ENCODE measurements around the gene SMARCB1. TPM values are rescaled to one million over a fixed set of nuclear protein-coding genes. Genes with fewer than 3 reads are reported as not detected.

The SMARCB1 gene
- polyA plus RNA-seq, 1 of the 3 experiments (the other 2 are of a cell fraction) = 215 TPM

DNA sequence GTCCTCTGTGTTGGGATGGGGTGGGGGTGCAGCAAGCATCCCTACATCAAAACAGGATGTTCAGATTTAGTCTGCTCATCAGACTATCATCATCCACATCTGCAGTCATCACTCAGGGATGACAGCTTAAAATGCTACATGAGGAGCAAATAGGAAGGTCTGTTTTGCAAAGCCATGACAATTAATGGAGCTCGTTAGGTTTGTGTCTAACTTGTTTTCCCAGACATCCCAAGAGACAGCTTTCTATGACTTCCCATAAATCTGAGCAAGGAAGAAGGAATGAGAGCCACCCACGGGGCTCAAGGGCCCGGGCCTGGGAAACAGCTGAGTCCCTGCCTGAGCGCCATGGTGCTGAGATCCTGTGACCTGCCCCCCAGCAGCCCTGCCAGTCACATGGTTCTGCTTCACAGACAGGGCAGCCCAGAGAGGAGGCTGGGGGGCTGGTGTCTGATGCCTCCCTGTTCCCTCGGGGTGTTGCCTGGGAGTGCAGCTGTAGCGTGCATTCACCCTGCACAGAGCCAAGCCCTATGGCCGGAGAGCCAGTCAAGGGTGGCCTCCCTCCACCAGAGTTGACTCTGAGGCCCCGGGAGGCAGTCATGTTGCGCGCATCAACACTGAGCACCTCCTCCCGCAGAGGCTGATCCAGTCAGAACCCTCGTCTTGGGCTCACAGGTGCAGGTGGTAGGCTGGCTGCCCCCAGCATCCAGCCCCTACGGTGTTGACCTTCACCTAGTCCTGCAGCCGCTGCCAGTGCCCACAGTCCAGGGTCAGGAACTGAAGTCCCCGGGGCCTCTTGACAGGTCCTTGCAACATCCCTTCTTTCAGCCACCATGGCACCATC lies 40.0 kb downstream of the SMARCB1 start (continued):
- TF ChIP-seq REST (IDR thresholded peaks at IDR 0.05; ENCODE audit: low read depth, low read length) (no peak), GABPA (IDR thresholded peaks at IDR 0.05; ENCODE audit: low read depth) (no peak), ELF1 (IDR thresholded peaks at IDR 0.05) (no peak), TEAD4 (IDR thresholded peaks at IDR 0.05; ENCODE audit: borderline replicate concordance, insufficient read depth) (no peak), SMC3 (IDR thresholded peaks at IDR 0.05; ENCODE audit: low read depth, low read length) (no peak), RCOR1 (IDR thresholded peaks at IDR 0.05; ENCODE audit: low read length) (peak; percentile 33; the same call in 1 of the 2 replicates), FOSL2 (IDR thresholded peaks at IDR 0.05; ENCODE audit: borderline replicate concordance, low read depth) (no peak), RAD21 (IDR thresholded peaks at IDR 0.05; ENCODE audit: low read length) (no peak; the same call in none of the 2 replicates), NFIC (IDR thresholded peaks at IDR 0.05; ENCODE audit: borderline replicate concordance) (no peak), NRF1 (IDR thresholded peaks at IDR 0.05; ENCODE audit: low read depth, low read length) (no peak), POLR2AphosphoS5 (IDR thresholded peaks at IDR 0.05; ENCODE audit: low read depth, low read length) (no peak), GATA2 (CRISPR knock-in tag; IDR thresholded peaks at IDR 0.05) (peak; percentile 89), USF2 (IDR thresholded peaks at IDR 0.05; ENCODE audit: borderline replicate concordance, low read depth, low read length) (no peak; the same call in 1 of the 2 replicates), MEF2A (IDR thresholded peaks at IDR 0.05; ENCODE audit: borderline replicate concordance, low read depth) (no peak), TCF12 (IDR thresholded peaks at IDR 0.05) (no peak), TAF1 (IDR thresholded peaks at IDR 0.05; ENCODE audit: borderline replicate concordance, low read depth, low read length) (no peak), SIN3A (IDR thresholded peaks at IDR 0.05; ENCODE audit: borderline replicate concordance, low read depth, low read length) (no peak), RFX5 (IDR thresholded peaks at IDR 0.05; ENCODE audit: low read length) (no peak)
- TF ChIP-seq, protein P1, sequence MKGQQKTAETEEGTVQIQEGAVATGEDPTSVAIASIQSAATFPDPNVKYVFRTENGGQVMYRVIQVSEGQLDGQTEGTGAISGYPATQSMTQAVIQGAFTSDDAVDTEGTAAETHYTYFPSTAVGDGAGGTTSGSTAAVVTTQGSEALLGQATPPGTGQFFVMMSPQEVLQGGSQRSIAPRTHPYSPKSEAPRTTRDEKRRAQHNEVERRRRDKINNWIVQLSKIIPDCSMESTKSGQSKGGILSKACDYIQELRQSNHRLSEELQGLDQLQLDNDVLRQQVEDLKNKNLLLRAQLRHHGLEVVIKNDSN (IDR thresholded peaks at IDR 0.05; ENCODE audit: borderline replicate concordance, low read depth) = no peak

Data from SK-N-SH (cell line).